GM21515 (cell line): ENCODE measurements around the gene DRC3.

Source experiments
- ATAC-seq: cut with Tn5 transposase; IDR thresholded peaks from one replicate; pipeline ENCODE4 v1.9.1; 2021; ENCODE audit not compliant: unreplicated experiment

DRC3 gene

DNA sequence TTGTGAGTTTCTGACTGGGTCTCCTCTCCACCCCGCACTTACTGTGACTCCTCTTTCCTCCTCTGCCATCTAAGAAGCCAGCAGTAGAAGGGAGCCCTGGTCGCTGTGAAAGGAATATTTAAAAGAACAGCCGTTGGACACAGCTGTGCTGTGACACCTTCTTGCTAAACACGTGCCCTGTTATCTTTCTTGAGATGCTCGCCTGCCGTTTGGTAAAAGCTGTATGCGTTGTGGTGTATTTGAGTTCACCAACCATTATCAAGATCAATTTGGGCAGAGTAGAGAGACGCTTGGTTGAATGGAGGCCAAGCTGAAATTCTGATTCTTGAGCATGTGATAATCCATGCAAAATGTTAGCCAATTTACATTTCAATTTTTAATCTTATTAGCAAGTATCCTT lies 70.3 kb downstream of the DRC3 start:
- no peak for ATAC-seq

DNA sequence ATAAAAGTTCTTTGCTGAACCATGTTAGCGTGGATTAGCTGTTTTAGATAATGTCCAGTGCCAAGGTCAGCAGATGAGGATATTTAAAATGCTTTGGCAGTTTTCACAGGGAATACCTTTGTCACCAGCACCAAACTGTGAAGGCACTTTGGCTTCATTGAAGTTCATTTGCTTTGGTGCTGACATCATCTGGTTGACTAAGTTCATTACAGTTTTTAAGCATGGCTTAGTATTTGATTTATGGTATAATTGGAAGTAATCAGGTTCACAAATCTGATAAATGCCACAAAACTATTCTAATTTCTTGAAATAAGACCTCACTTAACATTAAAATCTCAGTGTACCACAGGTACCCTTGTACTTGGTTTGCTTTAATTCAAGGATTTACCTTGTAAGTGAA lies 70.8 kb downstream of the DRC3 start:
- no peak for ATAC-seq

DNA sequence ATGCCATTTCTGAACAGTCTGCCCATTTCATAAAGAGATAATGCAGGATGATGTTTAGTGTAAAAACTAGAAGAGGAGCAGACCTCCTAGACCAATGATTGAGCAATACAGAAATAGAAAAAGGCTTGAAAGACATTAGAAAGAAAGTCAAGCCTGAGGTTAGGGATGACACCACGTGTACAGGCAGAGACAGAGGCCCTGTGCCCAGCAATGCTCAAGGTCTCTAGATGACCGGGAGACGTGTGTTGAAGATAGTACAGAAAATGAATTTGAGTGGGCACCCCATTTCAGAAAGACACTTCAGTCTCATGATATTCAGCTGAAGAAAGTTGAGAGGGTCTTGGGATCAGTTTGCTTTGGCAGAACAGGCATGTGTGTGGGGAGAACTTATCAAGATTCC lies 71.9 kb downstream of the DRC3 start:
- no peak for ATAC-seq

GRCh38 chr17:18045691-18046350 lies 73.2 kb downstream of the DRC3 start:
- ATAC-seq: no peak

DNA sequence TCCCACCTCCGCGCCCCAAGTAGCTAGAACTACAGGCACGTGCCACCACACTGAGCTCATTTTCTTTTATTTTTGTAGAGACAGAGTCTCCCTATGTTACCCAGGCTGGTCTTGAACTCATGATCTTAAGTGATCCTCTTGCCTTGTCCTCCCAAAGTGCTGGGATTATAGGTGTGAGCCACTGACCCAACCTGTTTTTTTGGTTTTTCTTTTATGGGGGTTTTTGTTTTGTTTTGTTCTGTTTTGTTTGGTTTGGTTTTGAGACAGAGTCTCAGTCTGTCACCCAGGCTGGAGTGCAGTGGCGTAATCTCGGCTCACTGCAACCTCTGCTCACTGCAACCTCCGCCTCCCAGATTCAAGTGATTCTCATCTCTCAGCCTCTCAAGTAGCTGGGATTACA lies 82.9 kb downstream of the DRC3 start:
- ATAC-seq: no peak

DNA sequence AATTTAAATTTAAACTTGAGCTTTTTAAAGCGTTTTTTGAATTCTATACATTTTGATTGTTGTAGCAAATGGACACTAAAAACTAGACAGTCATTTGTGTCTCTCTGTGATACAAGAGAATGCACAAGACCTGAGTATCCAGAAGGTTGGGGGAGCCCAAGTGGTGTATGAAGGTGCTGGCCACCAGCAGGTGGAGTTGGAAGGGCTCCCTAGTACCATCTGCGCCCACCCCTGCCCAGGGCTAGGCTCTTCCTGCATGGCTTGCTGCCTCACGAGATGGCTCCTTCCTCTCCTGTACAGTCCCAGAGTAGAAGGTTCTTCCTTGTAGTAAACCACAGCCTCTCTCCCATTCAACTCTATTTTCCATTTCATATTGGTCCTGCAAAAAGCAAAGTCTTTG lies 83.6 kb downstream of the DRC3 start:
- no peak for ATAC-seq

GRCh38 chr17:18059283-18059682 lies 86.6 kb downstream of the DRC3 start:
- no peak for ATAC-seq

- no peak for ATAC-seq
Observed at GRCh38 chr17:18064053-18064452, 91.4 kb downstream of the DRC3 start.

GRCh38 chr17:18065546-18065945 lies 92.9 kb downstream of the DRC3 start:
- ATAC-seq: no peak
